NT2/D1 (cell line): ENCODE data around the gene IQSEC3.
"Not testable (repeated sequence)": the region's sequence is repeated elsewhere in the genome, so short reads cannot be mapped to it uniquely, and the experiment has no call there.

ENCODE experiments used
- SUZ12 ChIP-seq: IDR thresholded peaks from 2 replicates; pipeline ENCODE4 v1.6.1; 2011; ENCODE audit not compliant: insufficient read length, insufficient read depth; ENCODE audit errors: extremely low read depth
- YY1 ChIP-seq: IDR thresholded peaks from 2 replicates; pipeline ENCODE4 v1.6.1; 2011; ENCODE audit not compliant: insufficient read length, insufficient read depth
- ZNF274 ChIP-seq: IDR thresholded peaks from 2 replicates; pipeline ENCODE4 v1.6.1; 2011; ENCODE audit warnings: mild to moderate bottlenecking, low read depth, low read length

DNA sequence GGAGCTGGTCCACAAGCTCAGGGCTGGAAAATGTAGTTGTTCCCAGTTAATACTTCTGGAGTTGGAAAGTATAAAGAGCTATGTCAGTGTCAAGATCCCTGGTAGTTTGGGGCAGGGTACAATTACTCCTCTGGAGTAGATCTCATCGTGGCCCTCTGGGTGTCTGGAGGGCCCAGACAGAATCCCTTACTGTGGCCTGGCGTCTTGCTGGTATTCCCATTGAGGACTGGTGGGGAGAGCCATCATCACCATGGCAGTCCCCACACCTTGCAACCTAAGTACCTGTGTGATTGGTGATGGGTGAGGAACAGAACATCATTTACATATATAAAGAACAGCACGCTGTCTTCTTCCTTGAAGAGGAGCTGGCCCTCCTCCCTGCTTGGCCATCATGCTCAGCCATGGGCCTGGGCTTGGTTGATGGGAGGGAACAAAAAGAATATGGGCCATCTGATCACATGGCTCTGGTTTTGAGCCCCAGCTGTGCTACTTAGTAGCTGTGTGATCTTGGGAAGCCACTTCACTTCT is 18.8 kb upstream of the IQSEC3 start:
- not testable (repeated sequence) for TF ChIP-seq YY1, SUZ12, ZNF274
